ENCODE data around the gene PAIP2. TPM values are rescaled to one million over a fixed set of nuclear protein-coding genes. Genes with fewer than 3 reads are reported as not detected.

The PAIP2 gene
- total RNA-seq, 2 experiments from 2014 or later, result 64.3 to 97.8 TPM

DNA sequence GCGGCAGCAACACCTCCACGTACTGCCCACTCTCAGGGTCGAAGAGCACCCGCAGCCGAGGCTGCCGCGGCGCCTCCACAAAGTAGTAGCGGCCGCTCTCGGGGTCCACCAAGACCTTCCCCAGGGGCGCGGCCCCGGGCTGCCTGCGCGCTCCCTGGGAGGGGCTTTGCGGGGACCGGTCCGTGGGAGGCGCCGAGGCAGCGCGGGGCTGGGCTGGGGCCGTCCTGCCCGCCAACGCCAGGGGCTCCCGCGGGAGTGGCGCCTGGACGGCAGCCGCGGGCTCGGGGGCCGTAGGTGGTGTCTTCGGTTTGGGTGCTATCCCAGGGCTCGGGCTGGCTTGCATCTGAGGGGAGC is 50.6 kb downstream of the PAIP2 start:
- Histone ChIP-seq H4K20me1 (ENCODE audit: insufficient read depth, low read length) (no peaks in the 10 kb centered on the region), H3K9me2 (ENCODE audit: insufficient read depth, low read length) (no peaks in the 10 kb centered on the region), H3K4me1 (ENCODE audit: insufficient read depth, low read length, poor library complexity, severe bottlenecking) (peaks cover 67% of the 10 kb centered on the region), H3K79me2 (ENCODE audit: insufficient read depth, low read depth, low read length) (peaks cover 52% of the 10 kb centered on the region), H3K4me3 (ENCODE audit: low read depth, low read length, poor library complexity, severe bottlenecking) (peak overlapping the region; percentile 79), H2AFZ (ENCODE audit: low read length) (peak overlapping the region; percentile 5; the same call in 1 of the 2 replicates), H3K9me3 (ENCODE audit: low read length) (no peaks in the 10 kb centered on the region), H3K36me3 (ENCODE audit: insufficient read depth, low read length) (peaks cover 50% of the 10 kb centered on the region), H3K27ac (ENCODE audit: low read depth, low read length, poor library complexity, severe bottlenecking) (peak overlapping the region; percentile 90), H3K4me2 (ENCODE audit: low read length) (peak overlapping the region; percentile 99)
- no peak for DNase-seq (ENCODE audit: low spot score)
- intact Hi-C loops (cut with micrococcal nuclease; ENCODE audit: unreplicated experiment), result loop anchor here (1.0 to 5.0 kb wide), 6 partner anchors 9 to 815 kb away; partner anchors contain the start of genes HSPA9, PAIP2 and SLC23A1
- BruUV-seq (replicated peaks), result no TSS peak
- CTCF ChIA-PET (ENCODE audit: unreplicated experiment), result interaction anchor here (1.3 to 2.2 kb wide), 2 partner anchors 11 to 50 kb away, joined by 3 to 12 read pairs; partner anchors contain the start of genes PAIP2 and SPATA24
- TF ChIP-seq EZH2phosphoT487 (IDR thresholded peaks at IDR 0.05; ENCODE audit: borderline replicate concordance, low read depth, low read length), result no peak
- TF ChIP-seq, protein P1, sequence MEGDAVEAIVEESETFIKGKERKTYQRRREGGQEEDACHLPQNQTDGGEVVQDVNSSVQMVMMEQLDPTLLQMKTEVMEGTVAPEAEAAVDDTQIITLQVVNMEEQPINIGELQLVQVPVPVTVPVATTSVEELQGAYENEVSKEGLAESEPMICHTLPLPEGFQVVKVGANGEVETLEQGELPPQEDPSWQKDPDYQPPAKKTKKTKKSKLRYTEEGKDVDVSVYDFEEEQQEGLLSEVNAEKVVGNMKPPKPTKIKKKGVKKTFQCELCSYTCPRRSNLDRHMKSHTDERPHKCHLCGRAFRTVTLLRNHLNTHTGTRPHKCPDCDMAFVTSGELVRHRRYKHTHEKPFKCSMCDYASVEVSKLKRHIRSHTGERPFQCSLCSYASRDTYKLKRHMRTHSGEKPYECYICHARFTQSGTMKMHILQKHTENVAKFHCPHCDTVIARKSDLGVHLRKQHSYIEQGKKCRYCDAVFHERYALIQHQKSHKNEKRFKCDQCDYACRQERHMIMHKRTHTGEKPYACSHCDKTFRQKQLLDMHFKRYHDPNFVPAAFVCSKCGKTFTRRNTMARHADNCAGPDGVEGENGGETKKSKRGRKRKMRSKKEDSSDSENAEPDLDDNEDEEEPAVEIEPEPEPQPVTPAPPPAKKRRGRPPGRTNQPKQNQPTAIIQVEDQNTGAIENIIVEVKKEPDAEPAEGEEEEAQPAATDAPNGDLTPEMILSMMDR (conservative IDR thresholded peaks at IDR 0.05; ENCODE audit: low read length), result no peak
- POLR2A ChIA-PET, result interaction anchor here (0.6 to 1.6 kb wide), 4 partner anchors 9 to 116 kb away, joined by 3 to 5 read pairs (median 4); partner anchors contain the start of genes SLC23A1 and SPATA24

DNA sequence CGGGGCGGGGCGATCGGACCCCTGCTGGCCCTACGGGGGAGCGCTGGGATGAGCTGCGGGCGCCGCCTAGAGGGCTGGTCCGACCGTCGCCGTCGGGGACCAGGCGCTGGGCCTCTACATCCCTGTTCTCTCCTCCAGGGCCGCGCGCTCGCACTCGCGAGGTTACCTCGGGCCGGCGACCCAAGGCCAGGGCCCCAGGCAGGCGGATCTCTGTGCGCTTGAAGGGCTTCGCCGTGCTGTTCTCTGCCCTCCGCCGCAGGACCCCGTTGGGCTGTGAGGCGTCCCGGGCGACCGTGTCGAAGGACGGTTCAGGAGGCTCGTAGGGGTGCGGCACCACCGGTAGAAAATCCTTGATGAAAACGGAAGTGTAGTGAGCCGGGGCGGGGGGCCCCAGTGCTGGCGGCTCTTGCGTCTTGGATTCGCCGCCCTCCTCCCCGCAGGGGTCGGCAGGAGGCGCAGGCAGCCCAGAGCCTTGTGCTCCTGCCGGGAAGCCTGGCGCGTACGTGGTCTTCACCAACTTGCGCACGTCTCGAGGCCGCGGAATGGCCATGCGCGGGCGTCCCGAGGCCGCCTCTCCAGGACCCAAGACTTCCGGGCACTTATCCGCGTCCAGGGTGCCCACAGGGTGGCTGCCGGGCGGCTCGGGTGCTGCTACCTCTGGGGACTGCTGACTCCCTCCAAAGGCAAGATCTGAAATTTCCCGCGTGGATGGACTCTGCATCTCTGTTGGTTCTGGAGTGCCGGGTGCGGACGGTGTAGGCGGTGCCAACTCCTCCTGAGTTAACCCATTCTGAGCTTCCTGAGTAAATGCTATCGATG is 51.2 kb downstream of the PAIP2 start:
- H3K9me2 ChIP-seq (ENCODE audit: insufficient read depth, low read length), result no peaks in the 10 kb centered on the region
- ChIA-PET POLR2A (interaction anchor here (0.6 to 1.5 kb wide), 3 partner anchors 11 to 687 kb away, joined by 3 read pairs; partner anchors contain the start of gene SPATA24), CTCF (ENCODE audit: unreplicated experiment) (interaction anchor here (2.2 kb wide), 1 partner anchor 10 kb away, joined by 12 read pairs; the partner anchor contains the start of gene SPATA24)
- peak; percentile 94 for DNase-seq (ENCODE audit: low spot score)
- peak overlapping the region; percentile 99 for H3K4me2 ChIP-seq (ENCODE audit: low read length)
- H3K79me2 ChIP-seq (ENCODE audit: insufficient read depth, low read depth, low read length), result peaks cover 46% of the 10 kb centered on the region
- no peaks in the 10 kb centered on the region for H4K20me1 ChIP-seq (ENCODE audit: insufficient read depth, low read length)
- H2AFZ ChIP-seq (ENCODE audit: low read length), result peak overlapping the region; percentile 24; the same call in 1 of the 2 replicates
- H3K4me1 ChIP-seq (ENCODE audit: insufficient read depth, low read length, poor library complexity, severe bottlenecking), result peaks cover 62% of the 10 kb centered on the region
- no peaks in the 10 kb centered on the region for H3K9me3 ChIP-seq (ENCODE audit: low read length)
- peak overlapping the region; percentile 90 for H3K27ac ChIP-seq (ENCODE audit: low read depth, low read length, poor library complexity, severe bottlenecking)
- TF ChIP-seq, protein P1 (conservative IDR thresholded peaks at IDR 0.05; ENCODE audit: low read length), result peak; percentile 81
- no peak for TF ChIP-seq EZH2phosphoT487 (IDR thresholded peaks at IDR 0.05; ENCODE audit: borderline replicate concordance, low read depth, low read length)
- peaks cover 44% of the 10 kb centered on the region for H3K36me3 ChIP-seq (ENCODE audit: insufficient read depth, low read length)
- peak overlapping the region; percentile 79 for H3K4me3 ChIP-seq (ENCODE audit: low read depth, low read length, poor library complexity, severe bottlenecking)
- TSS peak; percentile 17 for BruUV-seq (replicated peaks)
- intact Hi-C loops (cut with micrococcal nuclease; ENCODE audit: unreplicated experiment), result loop anchor here (1.0 to 5.0 kb wide), 6 partner anchors 10 to 816 kb away; partner anchors contain the start of genes HSPA9, PAIP2 and SLC23A1
